GM18873 (cell line): Measurements from ENCODE around the gene SRMS.

Experiments used
- ATAC-seq: cut with Tn5 transposase; IDR thresholded peaks from one replicate; pipeline ENCODE4 v1.9.1; 2021; ENCODE audit warnings: mild to moderate bottlenecking, moderate library complexity, moderate number of reproducible peaks; ENCODE audit not compliant: unreplicated experiment, low FRiP score

SRMS gene

DNA sequence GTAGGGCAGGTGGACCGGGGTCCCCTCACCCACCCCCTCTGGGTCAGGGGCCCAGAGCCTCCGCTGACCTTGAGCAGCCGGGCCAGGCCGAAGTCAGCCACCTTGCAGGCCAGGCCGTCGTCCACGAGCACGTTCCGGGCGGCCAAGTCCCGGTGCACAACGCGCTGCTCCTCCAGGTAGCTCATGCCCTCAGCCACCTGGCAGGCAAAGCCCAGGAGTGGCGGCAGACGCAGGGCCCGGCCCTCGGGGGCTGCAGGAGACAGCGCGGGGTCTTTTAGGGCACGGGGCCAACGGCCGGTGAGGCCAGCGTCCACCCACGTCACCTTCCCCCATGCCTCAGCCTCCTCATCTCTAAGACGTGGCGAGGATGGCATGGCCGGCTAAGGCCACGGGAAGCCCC, 6.2 kb downstream of the SRMS start:
- no peak for ATAC-seq

DNA sequence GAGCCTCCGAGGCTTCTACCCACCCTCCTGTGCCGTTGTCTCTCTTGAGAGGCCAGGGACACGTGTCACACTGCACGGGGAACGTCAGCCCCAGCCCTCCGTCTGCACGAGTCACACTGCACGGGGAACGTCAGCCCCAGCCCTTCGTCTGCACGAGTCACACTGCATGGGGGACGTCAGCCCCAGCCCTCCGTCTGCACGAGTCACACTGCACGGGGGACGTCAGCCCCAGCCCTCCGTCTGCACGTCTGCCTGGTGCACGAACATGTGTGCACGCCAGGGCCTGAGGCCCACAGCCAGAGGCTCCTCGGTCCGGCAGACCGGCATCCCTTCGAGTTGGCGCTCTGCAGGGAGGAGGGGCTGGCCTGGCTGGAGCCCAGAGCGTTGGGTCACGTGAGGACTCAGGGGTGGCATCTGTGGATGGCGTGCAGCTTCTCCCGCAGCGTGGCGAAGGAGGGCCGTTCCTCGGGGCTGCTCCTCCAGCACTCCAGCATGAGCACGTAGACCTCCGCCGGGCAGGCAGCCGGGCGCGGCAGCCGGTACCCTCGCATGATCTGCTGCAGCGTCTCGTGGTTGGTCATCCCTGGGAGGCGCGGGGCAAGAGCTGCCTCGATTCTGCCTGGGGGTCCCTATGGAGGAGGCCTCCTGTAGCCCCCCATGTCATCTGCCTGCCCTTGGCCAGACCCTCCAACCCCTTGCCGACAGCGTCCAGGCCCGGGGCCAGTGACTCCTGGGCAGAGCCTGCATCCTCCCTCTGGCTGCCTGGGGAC, 6.9 kb downstream of the SRMS start:
- no peak for ATAC-seq

GRCh38 chr20:63539441-63540370, 7.8 kb downstream of the SRMS start:
- ATAC-seq, result no peak

- no peak for ATAC-seq
Measured at GRCh38 chr20:63539092-63539430, 8.5 kb downstream of the SRMS start.

DNA sequence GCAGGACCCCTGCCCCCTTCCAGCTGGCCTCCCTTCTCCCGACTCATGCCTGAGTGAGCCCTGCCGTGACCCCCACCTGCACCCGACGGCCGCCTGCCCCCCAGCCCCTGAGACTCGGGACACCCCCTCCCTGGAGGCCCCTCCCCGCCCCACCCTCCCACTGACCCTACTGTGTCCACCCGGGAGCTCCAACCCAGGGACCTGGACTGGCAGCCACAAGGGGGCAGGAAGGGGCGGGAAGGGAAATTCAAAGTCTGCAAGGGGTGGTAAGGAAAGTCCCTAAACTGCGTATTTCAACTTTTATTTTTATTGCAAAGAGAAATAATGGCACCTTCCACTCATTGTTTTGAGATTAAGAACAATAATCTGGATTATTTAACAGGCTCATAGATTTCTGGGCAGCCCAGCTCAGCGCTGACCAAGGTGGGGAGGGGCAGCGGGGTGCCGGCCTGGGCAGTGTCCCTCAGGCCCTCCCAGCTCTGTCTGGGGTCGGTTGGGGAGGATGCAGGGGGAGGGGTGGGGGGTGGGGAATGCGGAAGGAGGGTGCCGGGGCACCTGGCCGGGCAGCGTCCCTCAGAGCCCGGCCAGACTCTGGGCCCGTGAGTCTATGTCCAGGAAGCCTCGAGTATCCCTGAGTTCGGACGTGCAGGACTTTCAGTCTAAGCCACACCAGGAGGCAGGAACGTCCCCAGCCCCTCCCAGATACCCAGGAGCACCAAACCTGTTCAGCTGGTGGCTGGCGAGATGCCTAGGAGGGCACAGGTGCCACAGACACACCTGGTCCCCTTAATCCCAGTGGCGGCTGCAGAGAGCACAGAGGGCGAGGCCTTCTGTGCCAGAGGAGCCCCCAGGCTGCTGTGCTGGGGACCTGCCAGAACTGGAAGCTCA, 9.1 kb downstream of the SRMS start:
- no peak for ATAC-seq

DNA sequence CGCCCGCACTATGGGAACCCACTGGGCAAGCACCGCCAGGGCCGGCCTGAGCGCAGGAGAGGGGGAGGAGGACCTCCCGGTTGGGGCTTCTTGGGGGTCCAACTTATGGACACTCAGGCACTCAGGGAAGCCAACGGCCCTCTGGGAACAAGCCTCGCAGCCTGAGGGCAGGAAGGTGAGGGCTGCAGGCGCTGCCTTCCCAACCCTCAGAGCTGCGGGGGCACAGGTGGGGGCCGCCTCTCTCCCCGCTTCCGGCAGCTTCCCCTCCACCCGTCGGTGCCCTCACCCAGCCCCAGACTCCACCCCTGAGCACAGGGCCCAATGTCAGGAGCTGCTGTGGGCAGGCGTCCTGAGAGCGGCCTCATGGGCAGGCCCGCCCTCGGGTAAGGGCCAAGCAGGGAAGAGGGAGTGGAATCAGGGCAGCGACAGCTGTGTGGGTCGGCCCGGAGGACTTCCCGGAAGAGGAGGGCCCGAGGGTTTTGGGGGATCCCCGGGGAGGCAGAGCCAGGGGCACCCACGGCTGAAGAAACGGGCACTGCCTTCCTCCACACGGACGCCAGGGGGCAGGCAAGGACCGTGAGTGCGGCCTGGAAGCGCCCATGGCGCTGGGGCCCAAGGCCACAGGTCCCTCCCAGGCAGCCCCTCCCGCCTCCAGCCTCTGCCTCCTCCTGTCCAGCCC, 9.9 kb downstream of the SRMS start:
- peak; percentile 85 for ATAC-seq

DNA sequence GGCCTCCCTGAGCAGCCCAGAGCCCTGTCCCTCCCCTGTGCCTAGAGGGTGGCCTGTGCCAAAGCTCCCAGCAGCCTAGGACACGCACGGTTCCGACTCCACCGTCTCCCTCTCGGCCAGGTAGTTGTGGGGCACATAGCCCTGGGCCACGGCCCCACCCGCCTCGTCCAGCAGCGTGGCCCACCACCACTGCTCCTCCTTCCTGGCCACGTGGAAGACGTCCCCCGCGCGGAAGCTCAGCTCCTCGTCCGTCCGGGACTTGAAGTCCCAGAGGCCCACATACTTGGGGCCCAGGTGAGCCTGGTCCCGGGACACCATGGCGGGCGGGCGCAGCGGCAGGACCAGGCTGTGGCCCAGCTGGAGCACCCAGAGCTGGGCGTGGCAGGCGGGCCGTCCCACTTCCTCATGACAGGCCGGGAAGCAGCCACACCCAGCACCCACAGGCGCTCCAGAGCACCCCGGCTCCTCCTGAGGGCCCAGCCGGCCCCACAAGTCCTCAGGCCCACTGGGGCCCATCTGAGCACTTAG, 10.5 kb downstream of the SRMS start, which contains the start of gene PTK6:
PTK6 (minus strand) TSS at position 380 of the 528 bp plus-strand sequence; CDS start at position 318, 62 bp downstream.
- ATAC-seq, result peak; percentile 4

GRCh38 chr20:63536241-63536977, 11.1 kb downstream of the SRMS start:
- no peak for ATAC-seq

- no peak for ATAC-seq
Measured at GRCh38 chr20:63534831-63535651, 12.5 kb downstream of the SRMS start.

- ATAC-seq, result no peak
Measured at GRCh38 chr20:63534427-63534830, 13.1 kb downstream of the SRMS start.

DNA sequence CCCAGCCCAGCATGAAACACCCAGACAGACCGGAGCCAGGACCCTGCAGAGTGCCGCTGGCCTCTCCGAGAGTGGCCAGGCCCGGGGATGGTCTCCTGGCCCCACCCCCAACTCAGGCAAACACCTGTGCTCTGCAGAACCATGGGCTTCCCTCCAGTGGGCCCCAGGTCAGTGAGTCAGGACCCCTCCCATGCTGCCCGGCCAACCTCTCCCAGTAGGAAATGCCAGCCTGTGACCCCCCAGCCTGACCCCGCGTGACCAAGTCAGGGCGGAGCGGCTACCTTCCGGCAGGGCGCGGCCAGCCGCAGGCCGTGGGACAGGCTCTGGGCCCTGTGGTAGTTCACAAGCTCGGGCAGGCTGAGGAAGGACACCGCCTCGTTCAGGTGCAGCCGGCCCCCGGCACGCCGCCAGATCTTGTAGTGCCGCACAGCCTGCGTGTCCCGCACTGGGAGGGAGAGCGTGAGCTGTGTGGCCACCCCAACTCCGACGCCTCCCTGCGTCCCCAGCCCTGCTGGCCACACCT, 13.6 kb downstream of the SRMS start:
- no peak for ATAC-seq

- no peak for ATAC-seq
Measured at GRCh38 chr20:63533388-63533787, 14.2 kb downstream of the SRMS start.

GRCh38 chr20:63532449-63532971, 15.0 kb downstream of the SRMS start:
- ATAC-seq, result no peak

DNA sequence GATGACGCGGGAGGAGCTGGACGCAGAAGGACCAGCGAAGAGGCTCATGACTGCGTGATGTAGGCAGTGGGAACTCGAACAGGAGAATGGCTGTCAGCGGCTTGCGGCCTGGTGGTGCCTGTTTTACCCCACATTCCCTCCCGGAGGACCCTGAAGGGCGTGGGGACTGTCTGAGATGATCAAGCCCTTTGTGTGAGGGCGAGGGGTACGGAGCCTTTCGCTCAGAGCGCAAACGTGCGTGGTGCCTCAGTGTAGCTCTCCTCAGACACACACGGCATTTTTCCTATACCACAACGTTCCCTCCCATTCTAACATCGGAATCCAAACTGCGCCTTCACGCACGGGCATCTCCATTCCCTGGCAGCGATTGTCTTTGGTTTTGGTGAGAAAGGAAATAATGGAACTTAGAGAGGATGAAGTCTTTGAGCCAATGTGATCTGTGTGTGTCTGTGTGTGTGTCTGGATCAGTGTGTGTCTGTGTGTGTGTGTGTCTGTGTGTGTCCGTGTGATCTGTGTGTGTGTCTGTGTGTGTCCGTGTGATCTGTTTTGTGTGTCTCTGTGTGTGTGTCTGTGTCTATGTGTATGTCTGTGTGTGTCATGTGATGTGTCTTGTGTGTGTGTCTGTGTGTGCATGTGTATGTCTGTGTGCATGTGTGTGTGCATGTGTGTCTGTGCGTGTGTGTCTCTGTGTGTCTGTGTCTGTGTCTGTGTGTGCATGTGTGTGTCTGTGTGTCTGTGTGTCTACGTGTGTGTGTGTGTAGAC, 15.7 kb downstream of the SRMS start:
- no peak for ATAC-seq

DNA sequence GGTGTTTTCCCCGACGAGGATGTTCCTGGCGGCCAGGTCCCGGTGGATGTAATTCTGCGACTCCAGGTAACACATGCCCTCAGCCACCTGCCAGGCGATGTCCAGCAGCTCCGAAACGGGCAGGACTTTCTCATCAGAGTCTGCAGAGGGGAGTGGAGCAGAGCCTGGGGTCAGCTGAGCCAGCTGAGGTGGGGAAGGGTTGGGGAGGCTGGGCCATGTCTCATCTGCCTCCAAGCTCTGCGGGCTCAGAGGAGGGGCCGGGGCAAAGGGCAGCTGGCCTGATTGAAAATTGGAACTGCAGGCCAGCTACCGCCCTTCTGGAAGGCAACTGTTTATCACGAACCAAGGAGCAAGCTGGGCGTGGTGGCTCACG, 16.8 kb downstream of the SRMS start:
- no peak for ATAC-seq

- ATAC-seq, result no peak
Measured at GRCh38 chr20:63529861-63530787, 17.4 kb downstream of the SRMS start.
